Forelimb muscle (tissue), 1 donor: ENCODE data around the gene ERFL. TPM values are rescaled to one million over a fixed set of nuclear protein-coding genes. Genes with fewer than 3 reads are reported as not detected.

ENCODE experiments used
- DNase-seq: peaks from one replicate; pipeline ENCODE4 v3.0.0-alpha.2; 2013; ENCODE audit warnings: low read depth
- polyA plus RNA-seq: library from polyadenylated mRNA; unstranded; fragments of 120-200 nt; gene quantifications from one replicate; pipeline ENCODE4 v1.2.1, GENCODE V29; 2013; ENCODE audit not compliant: insufficient read length

The ERFL gene
- 0.11 TPM for polyA plus RNA-seq

GRCh38 chr19:41928221-41928683 lies at the start of gene ERFL:
Gene ERFL (minus strand): TSS chr19:41928449. CDS start chr19:41912919, 15,530 bp downstream.
- DNase-seq, result no peak

DNA sequence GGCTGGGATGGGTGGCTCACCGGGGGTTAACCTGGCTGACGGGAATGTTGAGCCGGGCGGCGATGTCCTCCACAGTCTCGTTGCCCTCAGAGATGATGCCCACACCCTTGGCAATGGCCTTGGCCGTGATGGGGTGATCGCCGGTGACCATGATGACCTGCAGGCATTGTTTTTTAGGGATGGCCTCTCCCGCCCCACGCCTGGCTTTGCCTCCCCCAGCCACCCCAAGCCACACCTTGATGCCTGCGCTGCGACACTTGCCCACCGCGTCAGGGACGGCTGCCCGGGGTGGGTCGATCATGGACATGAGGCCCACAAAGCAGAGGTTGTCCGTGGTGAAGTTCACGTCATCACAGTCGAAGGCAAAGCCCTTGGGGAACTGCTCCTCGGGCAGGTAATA lies 49.7 kb upstream of the ERFL start:
- DNase-seq, result no peak

DNA sequence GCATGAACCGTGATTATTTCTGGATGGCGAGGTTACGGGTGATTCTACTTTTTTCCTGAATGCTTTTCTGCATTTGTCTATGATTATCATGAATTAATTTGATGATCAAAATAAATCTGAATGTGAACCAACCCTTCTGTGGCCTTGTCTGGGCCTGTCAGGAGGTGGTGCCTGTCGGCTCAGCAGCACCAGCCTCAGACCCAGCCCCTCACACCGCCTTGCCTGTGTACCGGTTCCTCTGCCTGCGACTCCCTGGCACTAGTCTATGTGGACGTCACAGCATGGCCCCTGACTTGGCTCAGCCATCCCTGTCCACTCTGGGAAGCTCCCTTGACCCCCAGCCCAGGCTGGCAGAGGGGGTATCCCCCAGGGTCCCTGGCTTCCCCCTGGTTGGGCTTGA lies 46.4 kb upstream of the ERFL start:
- no peak for DNase-seq

GRCh38 chr19:41971363-41971762 lies 43.1 kb upstream of the ERFL start:
- no peak for DNase-seq

GRCh38 chr19:41969772-41970458 lies 41.7 kb upstream of the ERFL start:
- no peak for DNase-seq

- DNase-seq, result no peak
Observed at GRCh38 chr19:41968751-41969595, 40.7 kb upstream of the ERFL start.

GRCh38 chr19:41967054-41967783 lies 39.0 kb upstream of the ERFL start:
- DNase-seq, result no peak

GRCh38 chr19:41965106-41965505 lies 36.9 kb upstream of the ERFL start:
- DNase-seq, result no peak

GRCh38 chr19:41960973-41961372 lies 32.7 kb upstream of the ERFL start:
- DNase-seq, result no peak

GRCh38 chr19:41959056-41960053 lies 31.1 kb upstream of the ERFL start, which contains the start of gene RABAC1:
Gene RABAC1 (minus strand): TSS chr19:41959321. CDS start chr19:41959292, 29 bp downstream.
- peak; percentile 89 for DNase-seq

GRCh38 chr19:41958367-41959055 lies 30.3 kb upstream of the ERFL start:
- DNase-seq, result no peak

DNA sequence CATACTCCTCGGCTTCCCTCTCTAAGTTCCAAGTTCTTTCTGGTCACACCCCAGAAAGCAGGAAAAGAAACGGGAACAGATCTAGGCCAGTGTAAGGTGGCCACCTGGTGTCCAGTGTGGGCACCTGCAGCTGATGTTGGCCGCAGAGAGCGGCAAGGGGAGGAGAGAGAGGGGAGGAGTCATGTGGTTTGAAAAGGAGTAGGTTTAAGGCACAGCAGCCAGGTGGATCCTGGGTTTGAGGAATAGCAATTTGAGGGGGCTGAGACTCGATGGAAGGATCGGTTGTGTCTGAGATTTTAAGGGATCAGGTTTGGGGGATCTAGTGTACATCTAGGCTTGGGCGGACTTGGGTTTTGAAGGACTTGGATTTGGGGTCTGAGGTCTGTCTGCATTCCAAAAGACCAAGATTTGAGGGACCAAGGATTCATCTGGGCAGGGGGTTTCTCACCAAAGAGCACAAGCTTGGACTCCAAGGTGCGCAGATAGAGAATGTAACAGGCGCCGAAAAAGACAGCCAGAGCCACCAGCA lies 29.7 kb upstream of the ERFL start:
- DNase-seq, result no peak

- no peak for DNase-seq
Observed at GRCh38 chr19:41957161-41957837, 29.1 kb upstream of the ERFL start.

DNA sequence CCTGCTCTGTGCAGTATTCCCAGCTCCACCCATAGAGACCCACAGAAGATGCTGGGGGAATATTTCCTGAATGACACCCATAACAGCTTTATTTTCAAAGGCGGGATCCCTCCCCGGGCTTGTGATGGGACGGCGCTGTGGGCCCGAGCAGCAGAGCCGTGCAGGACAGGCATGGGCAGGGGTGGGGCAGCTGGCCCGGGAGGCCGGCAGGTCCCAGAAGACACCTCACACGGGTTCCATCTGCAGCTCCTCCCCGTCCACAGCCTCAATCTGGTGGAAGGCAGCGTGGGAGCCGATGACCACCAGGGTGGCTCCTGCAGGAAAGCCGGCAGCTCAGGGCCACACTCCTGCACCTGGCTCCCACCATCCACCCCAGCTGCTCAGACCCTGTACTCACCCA lies 28.4 kb upstream of the ERFL start:
- no peak for DNase-seq

DNA sequence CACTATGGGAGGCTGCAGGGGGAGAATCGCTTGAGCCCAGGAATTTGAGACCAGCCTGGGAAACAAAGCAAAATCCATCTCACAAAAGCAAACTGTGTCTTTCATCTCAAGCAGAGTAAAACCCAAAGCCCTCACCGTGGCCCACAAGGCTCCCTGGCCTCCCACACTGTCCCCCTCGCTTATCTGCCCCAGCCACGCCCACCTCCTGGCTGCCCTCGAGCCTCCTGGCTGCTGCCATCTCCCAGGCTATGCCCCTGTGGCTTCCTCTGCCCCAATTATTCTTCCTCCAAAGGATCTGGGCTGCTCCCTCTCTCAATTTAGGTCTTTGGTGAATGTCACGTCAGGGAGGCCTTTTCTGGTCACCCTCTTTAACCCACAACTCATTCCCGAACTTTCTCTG lies 27.3 kb upstream of the ERFL start:
- DNase-seq, result no peak

DNA sequence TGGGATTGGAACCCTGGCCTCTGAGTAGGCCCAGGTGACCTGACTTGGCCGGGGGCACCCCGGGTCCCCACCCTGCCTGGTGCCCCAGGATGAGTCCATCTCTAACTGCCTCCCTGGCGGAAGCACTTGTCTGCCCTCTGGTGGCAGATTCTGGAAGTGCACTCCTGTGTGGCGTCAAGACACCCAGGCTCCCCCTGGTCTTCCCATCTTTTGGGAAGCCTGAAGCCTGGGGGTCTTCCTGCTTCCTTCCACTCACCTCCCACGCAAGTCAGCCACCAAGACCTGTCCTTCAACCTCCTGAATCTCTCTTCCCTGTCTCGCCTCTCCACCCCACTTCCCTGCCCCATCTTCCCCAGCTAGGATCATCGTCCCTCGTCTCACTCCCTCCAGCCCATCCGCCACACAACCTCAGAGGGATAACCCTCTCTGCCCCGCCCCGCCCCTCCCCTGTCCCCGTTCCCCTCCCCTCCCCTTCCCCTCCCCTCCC lies 23.5 kb upstream of the ERFL start:
- no peak for DNase-seq

- no peak for DNase-seq
Observed at GRCh38 chr19:41947091-41947490, 18.8 kb upstream of the ERFL start.

DNA sequence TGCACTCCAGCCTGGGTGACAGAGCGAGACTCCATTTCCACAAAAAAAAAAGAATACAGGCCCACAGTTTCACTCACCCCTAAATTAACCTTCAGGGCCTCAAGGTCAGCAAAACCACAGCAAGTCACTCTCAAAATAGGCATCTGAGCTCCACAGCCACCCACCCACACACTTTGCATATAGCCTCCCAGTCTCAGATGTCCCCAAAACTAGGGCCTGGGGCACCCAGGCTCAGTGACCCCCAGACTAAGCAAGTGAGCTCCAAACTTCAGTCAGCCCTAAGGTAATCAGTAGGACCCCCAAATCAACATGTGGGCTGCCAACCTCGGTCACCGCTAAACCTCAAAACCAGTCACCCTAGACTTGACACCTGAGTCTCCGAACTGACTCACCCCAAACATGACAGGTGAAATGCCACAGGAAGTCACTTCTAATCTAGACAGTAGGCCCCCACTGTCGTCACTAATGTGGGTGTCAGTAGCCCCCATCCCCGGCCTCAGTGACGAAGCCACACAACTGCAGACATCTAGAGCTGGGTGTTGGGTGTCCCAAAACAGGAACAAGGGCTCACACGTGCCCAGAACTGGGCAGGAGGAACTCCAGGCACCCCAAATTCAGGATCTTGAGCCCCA lies 17.0 kb upstream of the ERFL start:
- no peak for DNase-seq

- DNase-seq, result no peak
Observed at GRCh38 chr19:41944336-41944735, 16.1 kb upstream of the ERFL start.
